ENCODE data around the gene LRIG2.
A peak's percentile ranks its signal among the peaks of the same experiment; 100 is the strongest.
"Not testable (repeated sequence)": the region's sequence is repeated elsewhere in the genome, so short reads cannot be mapped to it uniquely, and the experiment has no call there.

LRIG2 gene

GRCh38 chr1:113058941-113059706, 13.9 kb upstream of the LRIG2 start:
- peak; percentile 36 for DNase-seq

DNA sequence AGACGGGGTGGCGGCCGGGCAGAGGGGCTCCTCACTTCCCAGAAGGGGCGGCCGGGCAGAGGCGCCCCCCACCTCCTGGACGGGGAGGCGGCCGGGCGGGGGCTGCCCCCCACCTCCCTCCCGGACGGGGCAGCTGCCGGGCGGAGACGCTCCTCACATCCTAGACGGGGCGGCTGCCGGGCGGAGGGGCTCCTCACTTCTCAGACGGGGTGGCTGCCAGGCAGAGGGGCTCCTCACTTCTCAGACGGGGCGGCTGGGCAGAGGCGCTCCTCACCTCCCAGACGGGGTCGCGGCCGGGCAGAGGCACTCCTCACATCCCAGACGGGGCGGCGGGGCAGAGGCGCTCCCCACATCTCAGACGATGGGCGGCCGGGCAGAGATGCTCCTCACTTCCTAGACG, 9.5 kb upstream of the LRIG2 start:
- DNase-seq, result not testable (repeated sequence)

- DNase-seq, result no peak
Measured at GRCh38 chr1:113072141-113072756, 749 bp upstream of the LRIG2 start.

DNA sequence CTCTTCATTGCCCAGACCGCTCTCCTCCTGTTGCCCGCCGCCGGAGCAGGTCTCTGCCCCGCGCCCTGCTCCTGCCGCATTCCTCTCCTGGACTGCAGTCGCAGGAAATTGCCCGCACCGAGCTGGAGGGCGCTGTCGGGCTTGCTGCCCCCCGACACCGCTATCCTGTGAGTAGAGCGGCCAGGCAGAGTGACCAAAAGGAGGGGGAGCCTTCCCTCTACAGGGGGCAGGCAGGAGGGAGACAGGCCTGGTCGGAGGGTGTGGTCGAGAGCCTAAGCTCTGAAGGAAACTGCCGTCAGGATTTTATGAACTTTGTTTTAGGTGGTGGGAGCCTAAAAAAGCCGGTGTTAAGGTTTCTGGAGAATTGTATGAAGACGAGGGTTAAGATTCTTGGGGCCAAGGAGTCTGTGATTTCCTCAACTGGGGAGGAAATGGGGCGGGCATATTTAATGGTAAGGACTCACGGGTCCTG, 517 bp downstream of the LRIG2 start:
- no peak for DNase-seq

GRCh38 chr1:113074237-113074636, 1.2 kb downstream of the LRIG2 start:
- no peak for DNase-seq

- not testable (repeated sequence) for DNase-seq
Measured at GRCh38 chr1:113077978-113078377, 5.0 kb downstream of the LRIG2 start.

DNA sequence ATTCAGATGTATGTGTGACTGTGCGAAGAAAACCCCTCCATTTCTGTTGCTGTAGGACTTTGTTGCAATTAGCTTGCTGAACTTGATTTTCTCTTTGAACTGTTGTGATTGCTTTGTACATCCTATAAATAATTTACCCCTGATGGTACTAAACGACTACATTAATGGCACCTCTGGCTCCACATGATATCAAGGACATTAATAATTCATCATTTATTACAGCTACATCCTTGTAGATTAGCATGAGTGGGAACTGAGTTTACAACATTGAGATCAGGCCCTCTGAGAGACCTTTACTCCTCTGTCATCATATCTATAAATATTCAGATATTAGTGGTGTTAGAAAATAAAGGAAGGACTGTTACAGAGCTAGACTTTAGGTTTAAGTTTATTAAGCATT, 13.5 kb downstream of the LRIG2 start:
- no peak for DNase-seq

- no peak for DNase-seq
Measured at GRCh38 chr1:113088972-113089371, 16.0 kb downstream of the LRIG2 start.

GRCh38 chr1:113090051-113090450, 17.1 kb downstream of the LRIG2 start:
- no peak for DNase-seq

GRCh38 chr1:113091988-113092594, 19.1 kb downstream of the LRIG2 start:
- DNase-seq, result no peak

DNA sequence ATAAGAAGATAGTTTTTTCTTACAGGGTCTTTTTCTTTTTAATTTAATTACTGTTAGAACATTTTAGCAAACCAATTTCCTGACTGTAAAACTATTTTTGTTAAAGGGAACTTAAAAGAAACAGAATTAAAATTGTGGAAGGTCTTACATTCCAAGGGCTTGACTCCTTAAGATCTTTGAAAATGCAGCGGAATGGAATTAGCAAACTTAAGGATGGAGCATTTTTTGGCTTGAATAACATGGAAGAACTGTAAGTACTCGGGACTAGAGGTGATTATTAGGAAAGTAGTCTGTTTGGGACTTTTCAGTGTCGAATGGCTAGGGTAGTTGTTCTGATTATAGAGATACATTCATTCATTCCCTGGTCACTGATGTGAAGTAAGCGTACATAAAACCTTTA, 21.5 kb downstream of the LRIG2 start:
- no peak for DNase-seq

DNA sequence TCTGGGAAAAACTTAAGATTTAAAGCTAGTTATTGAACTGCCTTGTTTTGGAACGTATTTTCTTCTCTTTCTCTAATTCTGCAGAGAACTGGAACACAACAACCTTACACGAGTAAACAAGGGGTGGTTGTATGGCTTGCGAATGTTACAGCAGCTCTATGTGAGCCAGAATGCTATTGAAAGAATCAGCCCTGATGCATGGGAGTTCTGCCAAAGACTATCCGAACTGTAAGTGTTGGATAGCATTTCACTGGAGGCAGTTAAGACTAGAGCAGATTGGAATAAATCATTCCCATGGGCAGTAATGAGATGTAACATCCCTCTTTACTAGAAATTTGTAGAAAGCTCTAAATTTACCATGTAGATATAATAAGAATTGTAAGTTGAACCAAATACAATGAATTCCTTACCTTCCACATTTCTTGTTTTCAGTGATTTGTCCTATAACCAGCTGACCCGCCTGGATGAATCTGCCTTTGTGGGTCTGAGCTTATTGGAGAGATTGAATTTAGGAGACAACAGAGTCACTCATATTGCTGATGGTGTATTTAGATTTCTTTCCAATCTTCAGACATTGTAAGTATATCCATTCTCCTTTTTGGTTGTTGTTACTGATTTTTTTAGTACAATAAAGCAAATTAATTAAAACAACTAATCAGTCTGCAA, 22.9 kb downstream of the LRIG2 start:
- no peak for DNase-seq

GRCh38 chr1:113096493-113096892, 23.5 kb downstream of the LRIG2 start:
- no peak for DNase-seq

GRCh38 chr1:113101588-113101987, 28.6 kb downstream of the LRIG2 start:
- DNase-seq, result no peak

DNA sequence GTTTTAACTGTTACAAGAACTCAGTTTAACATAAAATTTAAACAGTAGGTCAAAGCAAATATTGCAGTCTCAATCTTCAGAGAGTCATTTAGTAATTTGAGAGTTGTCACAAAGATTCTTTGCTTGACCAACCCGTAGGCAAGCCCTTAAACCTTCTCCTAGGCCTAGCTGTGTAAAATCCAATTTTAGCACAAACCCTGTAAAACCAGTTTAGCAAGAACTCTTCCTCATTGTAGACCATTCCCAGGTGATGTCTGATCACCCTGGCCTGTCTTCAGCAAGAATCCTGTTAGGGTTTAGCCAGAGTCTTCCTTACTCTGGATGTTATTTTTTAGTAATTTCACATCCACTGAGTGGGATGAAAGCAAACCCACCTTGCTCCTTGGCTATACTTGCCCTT, 30.1 kb downstream of the LRIG2 start:
- DNase-seq, result no peak

DNA sequence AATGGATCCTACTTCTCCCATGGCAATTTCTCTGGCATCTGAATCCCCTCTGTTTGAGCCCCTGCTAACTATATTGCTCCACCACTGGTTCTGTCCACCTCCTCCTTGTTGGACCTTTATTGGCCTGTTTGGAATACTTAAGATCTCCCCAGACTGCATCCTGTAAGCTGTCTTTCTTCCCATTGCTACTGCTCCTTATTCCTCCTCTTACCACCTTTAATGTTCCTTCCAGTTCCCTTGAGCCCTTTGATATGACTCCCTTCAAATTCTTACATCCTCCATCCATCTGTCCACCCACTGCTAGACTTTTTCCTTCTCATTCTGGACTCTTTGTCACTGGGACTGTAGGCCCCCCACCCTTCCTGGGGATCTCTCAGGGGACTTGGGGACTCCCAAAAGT, 31.0 kb downstream of the LRIG2 start:
- no peak for DNase-seq

DNA sequence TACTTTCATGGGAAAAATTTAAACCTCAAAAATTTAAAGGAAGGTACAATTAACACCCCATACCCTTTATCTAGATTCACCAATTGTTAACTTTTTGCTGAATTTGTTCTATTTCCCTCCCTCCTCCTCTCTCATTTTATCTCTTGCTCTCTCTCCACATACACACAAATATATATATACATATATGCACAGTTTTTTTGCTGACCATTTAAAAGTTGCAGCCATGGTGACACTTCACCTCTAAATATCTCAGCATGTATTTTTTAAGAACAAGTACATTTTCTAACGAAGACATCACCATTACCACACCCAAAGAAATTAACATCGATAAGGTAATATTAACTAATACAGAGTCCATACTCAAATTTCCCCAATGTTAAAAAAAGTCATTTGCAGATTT, 33.9 kb downstream of the LRIG2 start:
- DNase-seq, result no peak

- DNase-seq, result no peak
Measured at GRCh38 chr1:113109908-113110554, 37.0 kb downstream of the LRIG2 start.

- no peak for DNase-seq
Measured at GRCh38 chr1:113118266-113118665, 45.3 kb downstream of the LRIG2 start.

DNA sequence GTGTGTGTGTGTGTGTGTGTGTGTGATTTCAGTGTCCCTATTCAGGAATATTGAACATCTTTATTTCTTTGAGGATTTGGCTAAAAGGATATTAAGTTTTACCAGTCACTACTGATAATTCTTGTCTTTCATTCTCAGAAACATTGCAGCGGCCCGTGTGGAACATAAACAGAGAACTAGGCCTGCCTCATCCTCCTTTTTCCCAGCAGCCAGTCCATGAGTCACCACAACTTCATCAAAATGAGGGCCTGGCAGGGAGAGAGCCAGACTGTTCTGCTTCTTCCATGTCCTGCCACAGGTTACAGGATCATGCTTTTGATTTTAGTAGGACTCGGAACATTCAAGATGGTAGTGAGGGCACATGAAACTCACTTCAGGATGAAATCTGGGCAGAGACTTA, 50.7 kb downstream of the LRIG2 start:
- no peak for DNase-seq

DNA sequence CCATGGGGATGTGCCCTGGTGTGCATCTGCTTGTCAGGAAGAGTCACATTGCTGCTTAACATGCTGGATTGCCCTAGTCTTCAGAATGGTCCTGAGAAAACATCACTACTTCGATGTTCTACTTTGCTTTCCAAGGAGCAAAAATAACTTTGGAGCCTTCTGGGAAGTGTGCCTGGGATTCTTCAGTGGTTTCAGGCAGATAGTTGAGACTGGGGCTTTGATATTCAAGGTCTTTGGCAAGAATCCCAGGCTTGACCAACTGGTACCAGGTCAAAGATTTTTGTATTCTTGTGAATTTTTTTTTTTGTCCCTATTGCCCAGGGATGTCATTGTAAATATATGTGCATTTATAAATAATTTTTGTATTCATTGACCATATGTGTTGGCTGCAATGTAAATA, 51.4 kb downstream of the LRIG2 start:
- DNase-seq, result no peak

DNA sequence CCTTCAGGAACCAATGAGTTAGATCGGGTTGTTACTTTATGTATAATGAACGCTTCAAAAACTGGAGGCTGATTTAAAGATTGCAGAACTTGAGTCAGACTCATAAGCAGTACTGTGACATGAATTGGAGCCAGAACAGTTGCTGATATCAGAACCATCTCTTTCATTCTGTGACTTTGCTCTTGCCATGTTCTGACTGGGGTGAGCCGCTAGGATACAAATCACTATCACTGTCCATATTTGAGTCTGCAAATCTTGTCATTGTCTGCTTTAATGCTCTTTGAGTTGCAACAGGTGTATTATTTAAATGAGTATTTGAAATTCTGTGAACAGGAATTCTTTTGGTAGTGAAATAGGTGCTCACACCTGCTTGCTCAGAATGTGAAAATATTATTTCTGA, 52.5 kb downstream of the LRIG2 start:
- DNase-seq, result no peak

DNA sequence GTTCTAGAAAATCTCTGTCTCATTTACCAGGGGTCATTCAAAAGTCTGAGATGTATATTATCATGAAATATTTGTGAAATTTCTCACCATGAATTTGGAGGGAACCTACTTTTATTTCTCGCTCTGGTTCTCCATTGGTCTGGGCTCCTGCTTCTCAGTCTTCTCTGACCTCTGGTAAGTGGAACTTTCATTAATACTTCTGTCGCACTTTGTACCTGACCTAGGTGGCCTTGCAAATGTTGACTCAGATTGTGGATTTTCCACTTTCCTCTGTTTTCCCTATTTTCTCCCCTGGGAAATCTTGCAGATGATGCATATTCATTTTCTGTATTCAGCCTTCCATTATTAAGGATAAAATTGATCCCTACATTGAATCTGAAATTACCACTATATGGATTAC, 53.2 kb downstream of the LRIG2 start:
- no peak for DNase-seq
